ENCODE data around the gene SLC46A2. TPM values are rescaled to one million over a fixed set of nuclear protein-coding genes. Genes with fewer than 3 reads are reported as not detected.
A peak's percentile ranks its signal among the peaks of the same experiment; 100 is the strongest.

Gene SLC46A2
- total RNA-seq, 6 donors from 2014 or later: 9.1 to 23.6 (median 14.8) TPM

- H3K4me1 ChIP-seq: peaks cover 41 to 75% (median 70%) of the 10 kb centered on the region in 4 donors
- DNase-seq (no peak), ATAC-seq (ENCODE audit: low FRiP score in 2 of 2) (no peak)
- no peaks in the 10 kb centered on the region for H3K27me3 ChIP-seq
- TF ChIP-seq POLR2A (IDR thresholded peaks at IDR 0.05) (no peak), POLR2AphosphoS5 (IDR thresholded peaks at IDR 0.05) (no peak), CTCF (IDR thresholded peaks at IDR 0.05) (no peak), EP300 (IDR thresholded peaks at IDR 0.05) (no peak)
- peaks cover 0 to 13% (median 5%) of the 10 kb centered on the region in 4 donors for H3K36me3 ChIP-seq
- WGBS, 2 donors: 43 to 73% methylated on average over 2 of the region's 2 CpGs
- peak overlapping the region in 3 of 4 donors; percentile 75 to 84 (median 78) for H3K27ac ChIP-seq
- no peaks in the 10 kb centered on the region for H3K9me3 ChIP-seq
- H3K4me3 ChIP-seq: no peak overlapping the region
Measured at GRCh38 chr9:112863746-112864145, 26.9 kb downstream of the SLC46A2 start.

GRCh38 chr9:112863214-112863613 is 27.5 kb downstream of the SLC46A2 start:
- TF ChIP-seq POLR2AphosphoS5 (IDR thresholded peaks at IDR 0.05) (peak; percentile 42 to 45), POLR2A (IDR thresholded peaks at IDR 0.05) (peak in 1 of 4 donors; percentile 32), EP300 (IDR thresholded peaks at IDR 0.05) (no peak), CTCF (IDR thresholded peaks at IDR 0.05) (no peak)
- ATAC-seq (ENCODE audit: low FRiP score in 2 of 2): peak; percentile 37 to 59
- Histone ChIP-seq H3K9me3 (no peaks in the 10 kb centered on the region), H3K4me3 (no peak overlapping the region), H3K4me1 (peaks cover 45 to 74% (median 71%) of the 10 kb centered on the region in 4 donors), H3K36me3 (peaks cover 0 to 8% (median 4%) of the 10 kb centered on the region in 4 donors), H3K27ac (peak overlapping the region; percentile 55 to 84 (median 76)), H3K27me3 (no peaks in the 10 kb centered on the region)
- peak in 1 of 2 donors; percentile 80 for DNase-seq
- 16 to 22% methylated on average over 4 of the region's 4 CpGs for WGBS, 2 donors

- TF ChIP-seq EP300 (IDR thresholded peaks at IDR 0.05) (no peak), POLR2AphosphoS5 (IDR thresholded peaks at IDR 0.05) (peak in 1 of 2 donors; percentile 20), POLR2A (IDR thresholded peaks at IDR 0.05) (peak in 1 of 4 donors; percentile 42), CTCF (IDR thresholded peaks at IDR 0.05) (no peak)
- 55 to 67% methylated on average over 15 to 19 of the region's 19 CpGs for WGBS, 2 donors
- Histone ChIP-seq H3K27me3 (no peaks in the 10 kb centered on the region), H3K27ac (peak overlapping the region; percentile 55 to 84 (median 76)), H3K36me3 (peaks cover 0 to 7% (median 2%) of the 10 kb centered on the region in 4 donors), H3K9me3 (no peaks in the 10 kb centered on the region), H3K4me3 (no peak overlapping the region), H3K4me1 (peaks cover 45 to 76% (median 71%) of the 10 kb centered on the region in 4 donors)
- DNase-seq (peak in 1 of 2 donors; percentile 73), ATAC-seq (ENCODE audit: low FRiP score in 2 of 2) (peak; percentile 50 to 75)
Measured at GRCh38 chr9:112861638-112862555, 28.8 kb downstream of the SLC46A2 start.

- no peaks in the 10 kb centered on the region for H3K9me3 ChIP-seq
- peak overlapping the region; percentile 55 to 84 (median 76) for H3K27ac ChIP-seq
- H3K4me1 ChIP-seq: peaks cover 41 to 77% (median 68%) of the 10 kb centered on the region in 4 donors
- no peaks in the 10 kb centered on the region for H3K27me3 ChIP-seq
- no peak overlapping the region for H3K4me3 ChIP-seq
- TF ChIP-seq POLR2A (IDR thresholded peaks at IDR 0.05): no peak
- no peak for TF ChIP-seq POLR2AphosphoS5 (IDR thresholded peaks at IDR 0.05)
- TF ChIP-seq EP300 (IDR thresholded peaks at IDR 0.05): no peak
- TF ChIP-seq CTCF (IDR thresholded peaks at IDR 0.05): no peak
- ATAC-seq (ENCODE audit: low FRiP score in 2 of 2): peak in 1 of 2 donors; percentile 25
- peaks cover 0 to 7% (median 2%) of the 10 kb centered on the region in 4 donors for H3K36me3 ChIP-seq
- WGBS, 2 donors: 41 to 73% methylated on average over 3 of the region's 3 CpGs
- DNase-seq: no peak
Measured at GRCh38 chr9:112861155-112861554, 29.5 kb downstream of the SLC46A2 start.
